ENCODE data around the gene ASXL1.
"Not testable (repeated sequence)": the region's sequence is repeated elsewhere in the genome, so short reads cannot be mapped to it uniquely, and the experiment has no call there.

The ASXL1 gene

DNA sequence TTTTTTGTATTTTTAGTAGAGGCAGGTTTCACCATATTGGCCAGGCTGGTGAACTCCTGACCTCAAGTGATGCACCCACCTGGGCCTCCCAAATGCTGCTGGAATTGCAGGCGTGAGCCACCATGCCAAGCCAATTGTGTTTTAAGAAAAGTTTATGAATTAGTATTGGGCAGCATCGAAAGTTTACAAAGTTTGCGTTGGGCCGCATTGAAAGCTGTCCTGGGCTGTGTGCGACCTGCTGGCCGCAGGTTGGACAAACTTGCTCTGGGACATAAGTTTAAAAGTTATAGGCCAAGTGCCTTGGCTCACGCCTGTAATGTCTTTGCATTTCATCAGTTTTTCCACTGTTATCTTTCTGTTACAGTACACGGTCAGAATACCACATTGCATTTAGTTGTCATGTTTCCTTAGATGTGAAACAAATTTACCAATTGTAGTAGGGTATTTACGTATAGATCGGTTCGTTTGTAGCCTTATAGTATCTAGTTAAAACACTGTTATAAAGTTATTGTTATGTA is 39.5 kb downstream of the ASXL1 start:
- Histone ChIP-seq H3K27me3 (ENCODE audit: insufficient read depth, low read depth) (no peaks in the 10 kb centered on the region), H3K4me3 (IDR thresholded peaks at IDR 0.05; ENCODE audit: insufficient read depth, low read depth, low read length) (no peak overlapping the region), H3K4me1 (ENCODE audit: low read depth, poor library complexity, severe bottlenecking) (no peaks in the 10 kb centered on the region), H3K9ac (no peak overlapping the region), H2AFZ (ENCODE audit: low read depth) (no peak overlapping the region), H4K20me1 (ENCODE audit: insufficient read depth) (no peaks in the 10 kb centered on the region), H3K27ac (no peak overlapping the region), H3K79me2 (ENCODE audit: insufficient read depth, low read depth) (peaks cover 58% of the 10 kb centered on the region; the same call in 1 of the 2 replicates), H3K36me3 (ENCODE audit: insufficient read depth) (no peaks in the 10 kb centered on the region), H3K4me2 (no peak overlapping the region)
- TF ChIP-seq, protein P1, sequence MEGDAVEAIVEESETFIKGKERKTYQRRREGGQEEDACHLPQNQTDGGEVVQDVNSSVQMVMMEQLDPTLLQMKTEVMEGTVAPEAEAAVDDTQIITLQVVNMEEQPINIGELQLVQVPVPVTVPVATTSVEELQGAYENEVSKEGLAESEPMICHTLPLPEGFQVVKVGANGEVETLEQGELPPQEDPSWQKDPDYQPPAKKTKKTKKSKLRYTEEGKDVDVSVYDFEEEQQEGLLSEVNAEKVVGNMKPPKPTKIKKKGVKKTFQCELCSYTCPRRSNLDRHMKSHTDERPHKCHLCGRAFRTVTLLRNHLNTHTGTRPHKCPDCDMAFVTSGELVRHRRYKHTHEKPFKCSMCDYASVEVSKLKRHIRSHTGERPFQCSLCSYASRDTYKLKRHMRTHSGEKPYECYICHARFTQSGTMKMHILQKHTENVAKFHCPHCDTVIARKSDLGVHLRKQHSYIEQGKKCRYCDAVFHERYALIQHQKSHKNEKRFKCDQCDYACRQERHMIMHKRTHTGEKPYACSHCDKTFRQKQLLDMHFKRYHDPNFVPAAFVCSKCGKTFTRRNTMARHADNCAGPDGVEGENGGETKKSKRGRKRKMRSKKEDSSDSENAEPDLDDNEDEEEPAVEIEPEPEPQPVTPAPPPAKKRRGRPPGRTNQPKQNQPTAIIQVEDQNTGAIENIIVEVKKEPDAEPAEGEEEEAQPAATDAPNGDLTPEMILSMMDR (conservative IDR thresholded peaks at IDR 0.05; ENCODE audit: low read depth, low read length), result no peak

DNA sequence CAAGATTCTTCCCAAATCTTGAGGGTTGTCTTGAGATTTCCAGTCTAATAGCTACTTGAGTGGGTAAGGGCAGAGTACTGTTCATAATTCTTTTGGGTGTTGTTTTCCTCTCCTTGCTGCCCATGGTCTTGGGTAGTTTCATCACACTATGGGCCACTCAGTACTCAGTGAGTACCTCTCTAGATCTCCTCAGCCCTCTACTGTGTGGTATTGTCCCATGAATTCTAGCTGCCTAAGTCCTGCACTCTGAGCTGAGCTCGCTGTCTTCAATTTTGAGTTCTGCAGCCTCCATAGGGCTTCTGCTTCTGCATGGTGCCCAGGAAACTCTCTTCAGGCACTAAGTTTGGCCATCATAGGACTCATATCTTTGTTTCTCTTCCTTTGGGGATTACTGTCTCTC is 42.3 kb downstream of the ASXL1 start:
- peaks cover 43% of the 10 kb centered on the region; the same call in 1 of the 2 replicates for H3K79me2 ChIP-seq (ENCODE audit: insufficient read depth, low read depth)
- H3K27me3 ChIP-seq (ENCODE audit: insufficient read depth, low read depth), result no peaks in the 10 kb centered on the region
- H3K4me3 ChIP-seq (IDR thresholded peaks at IDR 0.05; ENCODE audit: insufficient read depth, low read depth, low read length), result no peak overlapping the region
- no peak overlapping the region for H3K27ac ChIP-seq
- H3K9ac ChIP-seq, result no peak overlapping the region
- H3K4me1 ChIP-seq (ENCODE audit: low read depth, poor library complexity, severe bottlenecking), result no peaks in the 10 kb centered on the region
- no peak overlapping the region for H3K4me2 ChIP-seq
- H4K20me1 ChIP-seq (ENCODE audit: insufficient read depth), result no peaks in the 10 kb centered on the region
- no peaks in the 10 kb centered on the region for H3K36me3 ChIP-seq (ENCODE audit: insufficient read depth)
- TF ChIP-seq, protein P1 (conservative IDR thresholded peaks at IDR 0.05; ENCODE audit: low read depth, low read length), result no peak
- H2AFZ ChIP-seq (ENCODE audit: low read depth), result no peak overlapping the region

DNA sequence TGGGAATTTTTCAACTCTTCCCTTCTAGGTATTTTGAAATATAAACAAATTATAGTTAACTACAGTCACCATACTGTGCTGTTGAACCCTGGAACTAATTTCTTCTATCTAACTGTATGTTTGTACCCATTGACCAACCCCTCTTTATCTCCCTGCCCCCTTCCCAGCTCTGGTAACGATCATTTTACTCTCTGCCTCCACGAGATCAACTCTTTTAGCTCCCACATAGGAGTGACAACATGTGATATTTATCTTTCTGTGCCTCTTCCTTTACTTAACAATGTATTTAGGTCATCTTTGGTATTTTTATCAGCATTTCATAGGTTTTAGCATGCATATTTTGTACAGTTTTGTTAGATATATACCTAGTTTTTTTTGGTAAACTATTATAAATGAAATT is 45.9 kb downstream of the ASXL1 start:
- no peak overlapping the region for H3K27ac ChIP-seq
- H3K79me2 ChIP-seq (ENCODE audit: insufficient read depth, low read depth), result peaks cover 34% of the 10 kb centered on the region; the same call in 1 of the 2 replicates
- H3K4me1 ChIP-seq (ENCODE audit: low read depth, poor library complexity, severe bottlenecking), result peaks cover 9% of the 10 kb centered on the region
- H3K9ac ChIP-seq, result no peak overlapping the region
- no peak overlapping the region for H3K4me2 ChIP-seq
- no peaks in the 10 kb centered on the region for H3K36me3 ChIP-seq (ENCODE audit: insufficient read depth)
- TF ChIP-seq, protein P1 (conservative IDR thresholded peaks at IDR 0.05; ENCODE audit: low read depth, low read length), result no peak
- no peak overlapping the region for H2AFZ ChIP-seq (ENCODE audit: low read depth)
- no peak overlapping the region for H3K4me3 ChIP-seq (IDR thresholded peaks at IDR 0.05; ENCODE audit: insufficient read depth, low read depth, low read length)
- no peaks in the 10 kb centered on the region for H3K27me3 ChIP-seq (ENCODE audit: insufficient read depth, low read depth)
- H4K20me1 ChIP-seq (ENCODE audit: insufficient read depth), result no peaks in the 10 kb centered on the region

DNA sequence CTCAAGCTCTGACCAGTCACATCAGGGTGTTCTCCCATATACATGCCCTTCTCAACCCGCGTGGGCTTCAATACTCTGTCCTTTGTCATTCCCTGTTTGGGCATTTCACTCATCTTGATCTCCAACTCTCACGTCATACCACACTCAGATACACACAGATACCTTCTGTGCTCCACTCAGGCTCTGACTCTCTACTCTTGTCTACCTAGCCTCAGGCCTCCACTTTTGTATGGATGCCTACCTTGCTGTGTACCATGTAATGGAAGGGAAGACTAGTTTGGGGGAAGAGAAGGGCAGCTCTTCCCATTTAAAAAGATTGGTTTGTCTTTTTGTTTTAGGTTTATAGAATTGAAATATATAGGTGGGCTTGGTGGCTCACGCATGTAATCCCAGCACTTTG is 48.6 kb downstream of the ASXL1 start:
- Histone ChIP-seq H4K20me1 (ENCODE audit: insufficient read depth) (no peaks in the 10 kb centered on the region; the same call in 1 of the 2 replicates), H3K4me2 (no peak overlapping the region)

DNA sequence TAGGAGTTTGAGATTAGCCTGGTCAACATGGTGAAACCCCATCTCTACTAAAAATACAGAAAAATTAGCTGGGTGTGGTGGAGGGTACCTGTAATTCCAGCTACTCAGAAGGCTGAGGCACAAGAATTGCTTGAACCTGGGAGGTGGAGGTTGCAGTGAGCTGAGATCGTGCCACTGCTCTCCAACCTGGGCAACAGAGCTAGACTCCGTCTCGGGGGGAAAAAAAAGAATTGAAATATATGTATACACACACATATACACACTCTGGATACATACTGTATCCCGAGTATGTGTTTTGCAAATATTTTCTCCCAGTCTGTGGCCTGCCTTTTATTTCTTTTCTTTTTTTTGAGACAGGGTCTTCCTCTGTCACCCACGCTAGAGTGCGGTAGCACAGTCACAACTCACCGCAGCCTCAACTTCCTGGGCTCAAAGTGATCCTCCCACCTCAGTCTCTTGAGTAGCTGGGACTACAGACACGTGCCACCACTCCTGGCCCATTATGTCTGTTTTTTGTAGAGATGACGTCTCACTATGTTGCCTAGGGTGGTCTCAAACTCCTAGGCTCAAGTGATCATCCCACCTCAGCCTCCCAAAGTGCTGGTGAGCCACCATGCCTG is 49.1 kb downstream of the ASXL1 start:
- not testable (repeated sequence) for H2AFZ ChIP-seq (ENCODE audit: low read depth); H3K36me3 ChIP-seq (ENCODE audit: insufficient read depth); H3K27ac ChIP-seq; H3K27me3 ChIP-seq (ENCODE audit: insufficient read depth, low read depth); H3K9ac ChIP-seq; H3K4me2 ChIP-seq; H3K4me3 ChIP-seq (IDR thresholded peaks at IDR 0.05; ENCODE audit: insufficient read depth, low read depth, low read length); H4K20me1 ChIP-seq (ENCODE audit: insufficient read depth); H3K4me1 ChIP-seq (ENCODE audit: low read depth, poor library complexity, severe bottlenecking)
- H3K79me2 ChIP-seq (ENCODE audit: insufficient read depth, low read depth), result peaks cover 20% of the 10 kb centered on the region; the same call in 1 of the 2 replicates

More for the DNA sequence above, 48.6 kb downstream of the ASXL1 start:
- Histone ChIP-seq H2AFZ (ENCODE audit: low read depth) (no peak overlapping the region), H3K27me3 (ENCODE audit: insufficient read depth, low read depth) (no peaks in the 10 kb centered on the region), H3K36me3 (ENCODE audit: insufficient read depth) (no peaks in the 10 kb centered on the region), H3K9ac (no peak overlapping the region), H3K79me2 (ENCODE audit: insufficient read depth, low read depth) (peaks cover 20% of the 10 kb centered on the region; the same call in 1 of the 2 replicates), H3K27ac (no peak overlapping the region), H3K4me1 (ENCODE audit: low read depth, poor library complexity, severe bottlenecking) (peaks cover 9% of the 10 kb centered on the region), H3K4me3 (IDR thresholded peaks at IDR 0.05; ENCODE audit: insufficient read depth, low read depth, low read length) (no peak overlapping the region)
- TF ChIP-seq, protein P1 (conservative IDR thresholded peaks at IDR 0.05; ENCODE audit: low read depth, low read length), result no peak
